Activated T-helper 1 cell treated with anti-CD3 and anti-CD28 coated beads, Interleukin-12 subunit alpha, Interleukin-12 subunit beta, Interleukin-2, Interleukin-4 antibody, amounts not matched to agents 30 ng/mL and 10 ng/mL and 1 ng/mL, durations not matched to agents 14 hours and 24 hours and 36 hours (primary cell): ENCODE measurements around the gene ZMYND10. TPM values are rescaled to one million over a fixed set of nuclear protein-coding genes. Genes with fewer than 3 reads are reported as not detected.
A peak's percentile ranks its signal among the peaks of the same experiment; 100 is the strongest.

Experiments
- DNase-seq: peaks from one replicate; pipeline ENCODE4 v3.0.0; 2021; ENCODE audit warnings: low spot score
- H3K27ac Mint-ChIP-seq: one replicate; pipeline ENCODE4 v1.8.0; 2021; ENCODE audit warnings: mild to moderate bottlenecking, mixed read lengths
- H3K27me3 Mint-ChIP-seq: one replicate; pipeline ENCODE4 v1.8.0; 2022; ENCODE audit warnings: mild to moderate bottlenecking, moderate library complexity, mixed read lengths; ENCODE audit not compliant: insufficient read depth
- H3K36me3 Mint-ChIP-seq: one replicate; pipeline ENCODE4 v1.8.0; 2021; ENCODE audit warnings: low read depth, mixed read lengths
- H3K4me1 Mint-ChIP-seq: one replicate; pipeline ENCODE4 v1.8.0; 2021; ENCODE audit warnings: low read depth, mixed read lengths
- H3K4me3 Mint-ChIP-seq: one replicate; pipeline ENCODE4 v1.8.0; 2021; ENCODE audit warnings: mild to moderate bottlenecking, moderate library complexity, mixed read lengths
- H3K9me3 Mint-ChIP-seq: one replicate; pipeline ENCODE4 v1.8.0; 2021; ENCODE audit warnings: mixed read lengths
- intact Hi-C: fragments of 100-400 bp; cut with micrococcal nuclease; formaldehyde crosslinking; loops from one replicate; pipeline ENCODE4 v1.15.1; 2024
- total RNA-seq: library from RNA; stranded (reverse); gene quantifications from 2 replicates; pipeline ENCODE4 v1.2.3, GENCODE V29; 2022

ZMYND10 gene
- total RNA-seq, 1 donor from 2014 or later: 1.5 TPM

DNA sequence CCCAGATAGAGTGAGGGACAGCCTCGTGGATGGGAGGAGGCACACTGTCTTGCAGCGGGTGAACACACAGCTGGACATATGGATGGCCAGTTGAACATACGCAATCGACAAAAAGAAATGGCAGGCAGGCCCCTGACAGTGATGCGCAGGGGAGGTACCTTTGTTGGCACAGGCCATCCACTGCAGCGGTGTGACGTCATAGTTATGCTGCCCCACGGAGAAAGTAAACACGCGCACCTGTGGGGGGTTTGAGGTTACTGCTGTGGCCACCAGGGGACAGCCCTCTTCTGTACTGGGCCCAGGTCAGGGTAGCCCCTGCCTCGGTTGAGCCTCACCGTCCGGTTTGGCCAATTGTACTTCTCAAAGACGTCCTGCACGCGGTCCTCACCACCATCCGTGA, 33.2 kb upstream of the ZMYND10 start:
- no peaks in the 10 kb centered on the region for H3K9me3 Mint-ChIP-seq
- intact Hi-C loops: no loop called here
- H3K27me3 Mint-ChIP-seq: peaks cover 4% of the 10 kb centered on the region

DNA sequence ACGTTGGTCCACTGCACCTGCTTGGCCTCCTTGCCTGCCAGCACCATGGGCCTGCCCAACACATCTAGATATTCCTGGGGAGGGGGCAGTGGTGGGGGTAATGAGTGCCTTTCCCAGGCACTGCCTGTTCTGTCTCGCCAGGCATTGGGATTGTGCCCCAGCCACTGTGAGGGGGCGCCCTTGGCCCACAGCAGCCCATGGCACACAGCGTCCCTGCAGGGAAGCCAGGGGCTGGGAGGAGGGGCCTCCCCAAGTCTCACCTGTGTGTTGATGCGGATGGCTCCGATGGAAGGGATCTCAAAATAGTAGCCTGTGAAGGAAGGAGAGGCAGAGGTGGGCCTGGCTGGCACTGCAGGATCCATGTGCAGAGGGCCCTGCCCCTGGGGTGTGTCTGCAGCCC, 32.5 kb upstream of the ZMYND10 start:
- no peak overlapping the region for H3K27ac Mint-ChIP-seq
- no peaks in the 10 kb centered on the region for H3K4me1 Mint-ChIP-seq
- no peaks in the 10 kb centered on the region for H3K36me3 Mint-ChIP-seq
- H3K4me3 Mint-ChIP-seq: no peak overlapping the region
- intact Hi-C loops: no loop called here
- H3K9me3 Mint-ChIP-seq: no peaks in the 10 kb centered on the region
- no peaks in the 10 kb centered on the region for H3K27me3 Mint-ChIP-seq
- no peak for DNase-seq

More for the DNA sequence above, 33.2 kb upstream of the ZMYND10 start:
- Mint-ChIP-seq H3K36me3 (no peaks in the 10 kb centered on the region), H3K4me1 (no peaks in the 10 kb centered on the region), H3K27ac (no peak overlapping the region), H3K4me3 (no peak overlapping the region)
- no peak for DNase-seq

DNA sequence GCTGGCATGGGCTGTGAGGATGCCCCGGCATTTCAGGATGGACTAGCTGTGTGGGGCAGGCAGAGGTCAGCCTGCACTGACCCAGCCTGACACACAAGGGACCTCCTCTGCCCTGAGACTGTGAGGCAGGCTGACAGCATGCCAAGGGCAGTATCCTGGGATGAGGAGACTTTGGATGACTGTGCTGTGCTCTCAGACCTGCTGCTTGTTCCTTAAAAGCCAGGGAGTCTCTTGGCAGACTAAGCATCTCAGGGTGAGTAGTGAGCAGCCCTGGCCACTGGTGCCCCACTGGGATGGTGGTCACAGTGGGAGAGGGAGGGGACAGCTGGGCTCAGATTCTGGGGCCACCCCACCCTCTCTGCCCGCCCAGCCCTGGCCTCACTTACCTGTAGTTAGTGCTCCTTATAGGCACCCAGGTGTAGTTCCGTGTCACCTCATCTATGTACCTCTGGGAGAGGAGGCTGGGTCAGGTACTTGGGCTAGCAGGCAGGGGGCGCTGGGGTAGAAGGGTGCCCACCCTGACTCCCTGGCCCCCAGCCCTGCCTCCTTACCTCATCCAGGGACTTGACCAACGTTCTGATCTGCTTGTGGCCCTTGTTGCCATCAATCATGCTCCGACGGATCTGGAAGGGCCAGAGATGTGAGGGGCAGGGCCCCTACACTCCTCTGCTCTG, 29.9 kb upstream of the ZMYND10 start:
- no peak for DNase-seq
- Mint-ChIP-seq H3K36me3 (no peaks in the 10 kb centered on the region), H3K27me3 (peaks cover 2% of the 10 kb centered on the region), H3K27ac (no peak overlapping the region), H3K4me3 (no peak overlapping the region), H3K9me3 (no peaks in the 10 kb centered on the region), H3K4me1 (no peaks in the 10 kb centered on the region)
- intact Hi-C loops: no loop called here

DNA sequence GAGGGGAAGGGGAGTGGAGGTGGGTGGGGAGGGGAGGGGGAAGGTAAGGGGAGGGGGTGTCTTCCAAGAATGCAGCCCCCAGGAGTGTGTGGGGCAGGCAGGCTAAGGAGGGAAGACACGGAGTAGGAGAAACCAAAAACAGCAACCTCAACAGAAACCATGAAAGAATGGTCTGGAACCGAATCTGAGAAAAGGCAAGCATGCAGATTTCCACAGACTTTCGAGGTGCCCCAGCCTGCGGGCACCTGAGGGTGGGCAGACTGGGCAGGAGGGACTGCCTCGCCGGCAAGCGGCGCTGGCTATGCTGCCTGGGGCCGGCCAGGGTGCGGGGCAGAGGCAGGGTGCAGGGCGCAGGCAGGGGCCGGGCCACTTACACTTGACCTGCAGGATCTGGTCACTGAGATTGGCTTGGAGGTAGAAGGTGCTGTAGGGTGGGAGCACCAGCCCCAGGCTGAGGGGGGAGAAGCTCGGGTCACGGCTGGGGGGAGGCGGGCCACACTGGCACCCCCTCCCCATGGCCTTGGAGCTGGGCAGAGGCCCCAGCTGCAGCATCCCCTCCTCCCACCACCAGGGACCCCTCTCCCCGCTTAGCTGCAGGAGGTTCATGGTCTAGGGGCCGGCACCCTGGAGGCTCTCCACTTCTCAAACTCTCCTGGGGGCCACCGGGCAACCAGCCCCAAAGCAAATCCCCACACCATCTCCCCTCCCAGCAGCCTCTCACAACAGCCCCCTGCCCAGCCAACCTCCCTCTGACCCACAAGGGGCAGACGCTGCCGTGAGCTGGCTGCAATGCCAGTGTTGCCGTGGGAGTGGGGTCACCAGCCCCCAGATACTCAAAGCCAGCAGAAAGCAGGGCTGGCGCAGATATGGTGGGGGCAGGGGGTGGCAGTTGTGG, 29.1 kb upstream of the ZMYND10 start:
- no peak overlapping the region for H3K4me3 Mint-ChIP-seq
- H3K9me3 Mint-ChIP-seq: no peaks in the 10 kb centered on the region
- intact Hi-C loops: no loop called here
- no peaks in the 10 kb centered on the region for H3K36me3 Mint-ChIP-seq
- H3K4me1 Mint-ChIP-seq: no peaks in the 10 kb centered on the region
- peaks cover 2% of the 10 kb centered on the region for H3K27me3 Mint-ChIP-seq
- no peak for DNase-seq
- H3K27ac Mint-ChIP-seq: no peak overlapping the region

DNA sequence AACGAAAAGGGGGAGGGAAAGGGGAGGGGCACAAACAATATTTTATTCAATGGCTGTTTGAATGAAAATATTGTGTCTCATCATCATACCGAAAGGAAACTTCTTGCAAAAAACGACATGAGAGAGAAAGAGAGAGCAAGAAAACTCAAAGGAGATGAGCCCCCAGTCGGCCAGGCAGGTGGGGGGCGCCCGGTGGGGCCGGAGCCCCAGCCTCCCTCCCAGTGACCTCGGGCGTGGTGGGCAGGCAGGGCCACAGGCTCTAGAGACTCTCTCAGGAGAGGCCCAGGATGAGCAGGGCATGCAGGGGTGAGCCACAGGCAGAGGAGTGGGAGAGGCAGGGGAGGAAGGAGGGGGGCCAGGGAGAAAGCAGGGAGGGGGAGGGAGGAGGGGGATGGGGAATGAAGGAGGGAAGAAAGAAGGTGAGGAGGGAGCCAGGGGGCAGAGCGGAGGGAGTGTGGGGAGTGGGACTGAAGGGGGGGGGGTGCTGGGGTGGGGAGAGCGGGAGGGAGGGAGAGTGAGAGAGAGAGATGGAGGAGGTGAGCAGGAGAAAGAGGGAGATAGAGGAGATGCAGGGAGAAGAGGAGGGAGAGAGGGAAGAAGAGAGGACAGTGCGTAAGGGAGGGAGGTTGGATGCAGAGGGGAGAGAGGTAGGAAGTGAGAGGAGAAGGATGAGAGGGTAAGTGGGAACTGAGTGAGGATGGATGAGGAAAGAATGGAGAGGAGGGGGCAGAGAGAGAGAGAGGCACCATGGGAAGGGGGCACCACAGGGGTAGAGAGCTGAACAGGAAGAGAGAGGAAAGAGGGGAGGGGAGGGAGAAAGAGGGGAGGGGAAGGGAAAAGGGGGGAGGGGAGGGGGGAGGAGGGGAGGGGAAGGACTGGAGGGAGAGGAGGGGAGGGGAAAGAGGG, 27.9 kb upstream of the ZMYND10 start:
- no peak for DNase-seq

DNA sequence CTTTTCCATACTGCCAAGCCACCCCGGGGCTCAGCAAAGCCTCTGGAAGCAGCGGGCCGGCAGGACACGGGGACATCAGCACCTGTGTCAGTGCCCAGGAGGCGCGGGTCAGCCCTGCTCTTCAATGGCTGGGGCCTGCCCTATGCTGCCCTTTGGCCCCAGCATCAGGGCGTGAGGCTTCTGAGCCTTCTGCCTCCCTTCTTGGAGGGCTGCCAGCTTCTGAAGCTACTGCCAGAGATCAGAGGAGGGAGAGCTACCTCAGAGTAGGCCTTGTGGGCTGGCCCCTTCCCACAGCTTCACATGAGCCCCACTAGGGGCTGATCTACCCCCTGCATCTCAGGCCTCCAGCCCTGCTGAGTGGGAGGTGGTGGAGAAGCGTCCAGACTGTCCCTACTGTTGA, 26.8 kb upstream of the ZMYND10 start:
- intact Hi-C loops: no loop called here
- no peaks in the 10 kb centered on the region for H3K9me3 Mint-ChIP-seq
- H3K36me3 Mint-ChIP-seq: no peaks in the 10 kb centered on the region
- no peak overlapping the region for H3K27ac Mint-ChIP-seq
- DNase-seq: no peak
- H3K4me3 Mint-ChIP-seq: no peak overlapping the region
- H3K27me3 Mint-ChIP-seq: peaks cover 2% of the 10 kb centered on the region
- peaks cover 6% of the 10 kb centered on the region for H3K4me1 Mint-ChIP-seq

More for the DNA sequence above, 27.9 kb upstream of the ZMYND10 start:
- Mint-ChIP-seq H3K27me3 (peaks cover 2% of the 10 kb centered on the region), H3K4me3 (no peak overlapping the region), H3K9me3 (no peaks in the 10 kb centered on the region), H3K4me1 (peaks cover 6% of the 10 kb centered on the region), H3K36me3 (no peaks in the 10 kb centered on the region), H3K27ac (no peak overlapping the region)
- intact Hi-C loops: no loop called here

DNA sequence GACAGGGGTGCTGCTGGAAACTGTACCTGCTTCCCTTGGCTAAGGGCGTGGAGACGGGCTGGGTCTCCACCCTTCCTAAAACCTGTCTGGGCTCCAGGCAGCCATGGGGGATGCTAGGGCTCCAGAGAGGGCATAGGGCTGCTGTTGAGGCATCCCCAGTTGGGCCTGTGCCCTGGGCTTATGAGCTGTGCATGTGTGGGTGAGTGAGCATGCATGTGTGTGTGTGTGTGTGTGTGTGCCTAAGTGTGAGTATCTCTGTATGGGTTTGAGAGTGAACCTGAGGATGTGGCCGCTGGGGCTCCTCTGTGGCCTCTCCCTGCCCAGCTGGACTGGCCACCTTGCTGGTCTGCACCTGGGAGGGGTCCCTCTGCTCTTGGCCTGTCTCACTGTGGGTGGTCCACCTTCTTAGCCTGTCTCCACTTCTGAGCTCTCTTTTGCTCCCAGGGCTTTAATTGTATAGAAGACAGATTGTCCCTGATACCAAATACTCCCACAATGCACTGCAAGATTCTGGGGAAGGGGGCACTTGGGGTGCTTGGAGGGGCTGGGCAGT, 25.7 kb upstream of the ZMYND10 start:
- no peak overlapping the region for H3K27ac Mint-ChIP-seq
- intact Hi-C loops: no loop called here
- H3K4me3 Mint-ChIP-seq: no peak overlapping the region
- no peak for DNase-seq
- H3K9me3 Mint-ChIP-seq: no peaks in the 10 kb centered on the region
- peaks cover 2% of the 10 kb centered on the region for H3K27me3 Mint-ChIP-seq
- H3K36me3 Mint-ChIP-seq: no peaks in the 10 kb centered on the region
- peaks cover 6% of the 10 kb centered on the region for H3K4me1 Mint-ChIP-seq

DNA sequence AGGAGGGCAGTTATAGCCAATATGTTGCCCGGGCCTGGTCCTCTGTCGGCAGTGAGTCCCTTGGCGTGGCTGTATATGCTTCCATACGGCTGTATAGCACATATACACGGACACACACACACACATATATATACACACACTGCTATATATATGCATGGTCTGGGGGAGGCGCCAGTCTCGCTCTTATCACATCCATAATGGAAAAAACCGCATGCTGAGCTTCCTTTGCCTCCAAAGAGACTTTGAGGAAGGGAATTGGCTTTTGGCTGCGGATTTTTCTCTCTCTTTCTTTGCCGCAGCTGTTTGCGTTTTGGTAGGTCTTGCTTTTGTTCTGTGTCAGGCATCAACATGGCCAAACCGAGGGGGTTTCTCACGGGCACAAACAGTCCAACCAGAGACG, 25.1 kb upstream of the ZMYND10 start:
- Mint-ChIP-seq H3K36me3 (no peaks in the 10 kb centered on the region), H3K4me1 (peaks cover 9% of the 10 kb centered on the region), H3K27me3 (peaks cover 2% of the 10 kb centered on the region), H3K4me3 (no peak overlapping the region), H3K27ac (no peak overlapping the region), H3K9me3 (no peaks in the 10 kb centered on the region)
- no peak for DNase-seq
- intact Hi-C loops: no loop called here

DNA sequence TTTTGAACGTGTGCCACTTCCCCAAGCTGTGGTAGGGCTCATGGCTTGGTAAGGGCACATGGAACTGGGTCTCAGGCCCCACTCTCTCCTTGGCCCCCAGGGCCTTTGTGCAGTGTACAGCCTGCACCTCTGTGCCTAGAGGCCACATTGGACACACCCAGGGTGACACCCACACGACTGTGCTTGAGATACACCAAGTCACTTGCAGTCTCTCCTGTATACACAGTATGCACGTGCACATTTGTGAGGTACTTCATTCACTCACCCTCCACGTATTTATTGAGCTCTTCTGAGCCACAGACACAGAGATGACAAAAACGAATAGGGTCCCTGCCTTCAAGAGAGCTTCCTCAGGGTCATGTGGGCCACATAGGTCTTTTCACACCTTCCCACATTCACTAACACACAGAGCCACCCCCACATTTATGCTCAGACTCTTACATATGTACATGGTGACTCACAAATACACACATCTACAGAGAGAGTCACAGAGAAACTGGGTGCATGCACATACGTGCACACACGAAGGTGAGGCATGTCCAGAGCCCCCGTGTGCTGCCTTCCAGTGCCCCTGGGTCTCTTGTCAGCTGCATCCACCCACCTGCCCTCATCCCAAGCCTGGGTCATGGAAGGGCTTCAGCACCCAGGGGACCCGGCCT, 23.6 kb upstream of the ZMYND10 start:
- Mint-ChIP-seq H3K27ac (no peak overlapping the region), H3K4me3 (no peak overlapping the region), H3K36me3 (no peaks in the 10 kb centered on the region), H3K9me3 (no peaks in the 10 kb centered on the region), H3K4me1 (peaks cover 13% of the 10 kb centered on the region), H3K27me3 (peaks cover 2% of the 10 kb centered on the region)
- no peak for DNase-seq
- intact Hi-C loops: loop anchor here (5.0 kb wide), 1 partner anchor 173 kb away; no protein-coding TSS in a partner anchor

DNA sequence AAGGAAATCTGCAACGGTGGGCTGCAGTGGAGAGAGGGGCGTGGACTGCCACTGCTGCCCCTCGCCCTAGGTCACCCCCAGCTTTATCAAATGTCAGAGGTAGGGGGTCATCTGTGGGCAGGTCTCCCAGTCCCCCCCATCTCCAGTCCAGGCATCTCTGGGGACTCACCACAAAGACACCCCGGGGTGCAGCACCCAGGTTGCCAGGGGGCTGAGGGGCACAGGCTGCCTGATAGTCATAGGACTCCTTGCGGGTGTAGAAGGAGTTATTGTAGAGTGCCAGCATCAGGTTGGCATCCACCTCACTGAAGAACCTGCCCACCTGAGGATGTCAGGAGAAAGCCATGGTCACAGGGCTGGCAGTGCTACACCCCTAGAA, 20.3 kb upstream of the ZMYND10 start:
- no peak for DNase-seq
- H3K27me3 Mint-ChIP-seq: peaks cover 4% of the 10 kb centered on the region
- H3K4me3 Mint-ChIP-seq: peak overlapping the region; percentile 79
- no peaks in the 10 kb centered on the region for H3K9me3 Mint-ChIP-seq
- no peaks in the 10 kb centered on the region for H3K36me3 Mint-ChIP-seq
- intact Hi-C loops: loop anchor here (1.0 to 5.0 kb wide), 3 partner anchors 15 to 201 kb away; partner anchors contain the start of genes C3orf18, CYB561D2 and NPRL2
- H3K27ac Mint-ChIP-seq: peak overlapping the region; percentile 70
- H3K4me1 Mint-ChIP-seq: peaks cover 13% of the 10 kb centered on the region

DNA sequence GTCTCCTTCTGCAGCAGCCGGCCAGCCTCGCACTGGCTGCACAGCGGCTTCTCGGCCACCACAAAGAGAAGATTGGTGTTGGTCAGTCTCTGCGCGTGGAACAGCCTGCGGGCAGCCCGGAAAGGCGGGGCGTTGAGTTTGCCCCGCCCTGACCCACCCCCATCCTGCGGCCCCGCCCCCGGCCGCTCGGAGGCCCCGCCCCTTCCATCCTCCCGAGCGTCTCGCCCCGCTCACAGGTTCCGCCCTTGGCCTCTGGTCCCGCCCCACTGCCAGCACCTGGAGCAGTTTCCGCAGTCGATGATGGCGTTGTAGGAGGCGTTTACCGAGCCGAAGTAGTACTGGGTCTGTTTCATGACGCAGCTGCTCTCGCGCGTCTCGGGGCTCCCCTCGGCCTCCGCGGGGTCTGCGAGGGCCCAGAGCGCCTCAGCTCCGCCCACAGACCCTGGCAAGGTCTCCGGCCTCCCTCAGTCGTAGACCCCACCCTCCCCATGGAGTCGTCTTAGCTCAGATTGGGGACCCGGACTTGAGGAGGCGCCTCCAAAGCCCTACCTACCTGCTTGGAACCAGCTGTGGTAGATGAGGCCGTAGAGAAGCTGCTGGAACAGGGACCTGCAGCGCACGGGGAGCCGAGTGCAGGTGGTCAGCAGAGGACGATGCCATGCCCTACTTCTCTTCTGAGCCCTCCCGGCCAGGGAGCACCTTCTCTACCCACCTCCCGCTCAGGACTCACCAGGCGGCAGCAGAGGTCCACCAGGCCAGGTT, 19.7 kb upstream of the ZMYND10 start:
- DNase-seq: peak; percentile 93
- Mint-ChIP-seq H3K9me3 (no peaks in the 10 kb centered on the region), H3K36me3 (no peaks in the 10 kb centered on the region), H3K27ac (peak overlapping the region; percentile 70), H3K4me1 (peaks cover 13% of the 10 kb centered on the region), H3K4me3 (peak overlapping the region; percentile 79), H3K27me3 (peaks cover 4% of the 10 kb centered on the region)
- intact Hi-C loops: loop anchor here (1.0 to 5.0 kb wide), 3 partner anchors 14 to 202 kb away; partner anchors contain the start of genes C3orf18, CYB561D2 and NPRL2
